K562 (cell line): ENCODE measurements around the gene CD82. TPM values are rescaled to one million over a fixed set of nuclear protein-coding genes. Genes with fewer than 3 reads are reported as not detected.

Experiments
- ATAC-seq: fragments of 200-7000 bp; cut with Tn5 transposase; 3 replicates; pipeline ENCODE4 v1.9.1; 2020; ENCODE audit warnings: moderate library complexity
- BruUV-seq: library from RNA; stranded (reverse); fragments of 400-500 nt; replicated peaks from 2 replicates; lab custom pipeline; 2021; lab: Mats Ljungman, UMichigan
- CTCF ChIA-PET: fragments of 300-600 bp; formaldehyde crosslinking; extraction: SDS; loops from one replicate; lab custom pipeline; 2021; ENCODE audit warnings: low intra/inter-chr PET ratio; lab: Yijun Ruan, JAX
- POLR2A ChIA-PET: fragments of 300-600, 350-650 bp; sonication (Branson Sonifier 250); formaldehyde crosslinking; extraction: SDS; loops from one replicate; lab custom pipeline; 2021; ENCODE audit warnings: antibody characterized with exemption, inconsistent platforms; lab: Yijun Ruan, JAX
- DNase-seq, 4 experiments: peaks; one replicate each; pipeline versions ENCODE4 v3.0.0 to v3.0.0-alpha.2; 2011 to 2018; ENCODE audit warnings: low spot score in 3 of 4, mixed read lengths in 3 of 4; ENCODE audit errors: extremely low read depth in 1 of 4
- FAIRE-seq: peaks from 2 replicates; lab custom pipeline; 2011; peaks lifted over from hg19 to GRCh38; lab: Jason Lieb, UNC
- H2AFZ ChIP-seq: 2 replicates; pipeline ENCODE4 v1.6.0; 2011; ENCODE audit warnings: low read depth, low read length, control low read depth, inconsistent platforms
- H3K27ac ChIP-seq: fragments of 200-600 bp; 3 replicates; pipeline ENCODE4 v1.8.0; 2011; ENCODE audit warnings: low read depth, mild to moderate bottlenecking, control low read depth, inconsistent platforms, low read length, moderate library complexity, mixed read lengths; ENCODE audit errors: extremely low read depth
- H3K27me3 ChIP-seq, 2 experiments: fragments of 300-600 bp in 1 of 2; 2 replicates in 1 of 2; 3 replicates in 1 of 2; pipeline versions ENCODE4 v1.6.0 to v1.8.0; 2011; ENCODE audit warnings: inconsistent platforms in 2 of 2, low read length in 2 of 2, mild to moderate bottlenecking in 1 of 2, mixed read lengths in 1 of 2, moderate library complexity in 1 of 2; ENCODE audit not compliant: control insufficient read depth in 2 of 2, insufficient read depth in 2 of 2
- H3K36me3 ChIP-seq: fragments of 300-600 bp; 3 replicates; pipeline ENCODE4 v1.8.0; 2011; ENCODE audit warnings: mild to moderate bottlenecking, low read length, inconsistent platforms; ENCODE audit not compliant: control insufficient read depth, insufficient read depth
- H3K4me1 ChIP-seq, 2 experiments: fragments of 200-600 bp in 1 of 2; replicated peaks in 1 of 2; 2 replicates in 1 of 2; 3 replicates in 1 of 2; pipeline versions ENCODE4 v1.5.1 to v1.8.0; 2011; ENCODE audit warnings: inconsistent platforms in 2 of 2, low read length in 2 of 2, mild to moderate bottlenecking in 1 of 2, mixed read lengths in 1 of 2, moderate library complexity in 1 of 2; ENCODE audit not compliant: control insufficient read depth in 2 of 2, insufficient read depth in 2 of 2
- H3K4me2 ChIP-seq: 2 replicates; pipeline ENCODE4 v1.6.1; 2011; ENCODE audit warnings: low read length, control low read depth, inconsistent platforms, mixed read lengths; ENCODE audit not compliant: insufficient read depth
- H3K4me3 ChIP-seq: fragments of 200-600 bp; sonication (generic), shearing (Covaris generic); 2 replicates; pipeline ENCODE4 v1.5.1; 2016; ENCODE audit warnings: control low read depth, inconsistent platforms
- H3K79me2 ChIP-seq: fragments of 200-600 bp; 3 replicates; pipeline ENCODE4 v1.8.0; 2011; ENCODE audit warnings: low read length, inconsistent platforms; ENCODE audit not compliant: control insufficient read depth, insufficient read depth
- H3K9ac ChIP-seq, 2 experiments: 2 replicates each; pipeline versions ENCODE4 v1.6.0 to v1.6.1; 2011; ENCODE audit warnings: low read depth in 2 of 2, low read length in 2 of 2, control low read depth in 1 of 2, inconsistent platforms in 1 of 2, mild to moderate bottlenecking in 1 of 2, mixed read lengths in 1 of 2; ENCODE audit not compliant: insufficient read depth in 1 of 2
- H3K9me1 ChIP-seq: one replicate; pipeline ENCODE4 v1.6.0; 2011; ENCODE audit warnings: inconsistent platforms, mild to moderate bottlenecking, low read length, moderate library complexity; ENCODE audit not compliant: control insufficient read depth, insufficient read depth
- H3K9me3 ChIP-seq: replicated peaks from 2 replicates; pipeline ENCODE4 v1.5.1; 2011; ENCODE audit warnings: low read depth, low read length, inconsistent platforms; ENCODE audit not compliant: control insufficient read depth, insufficient read depth
- H4K20me1 ChIP-seq: replicated peaks from 2 replicates; pipeline ENCODE4 v1.6.1; 2011; ENCODE audit warnings: low read length, inconsistent platforms, mixed read lengths; ENCODE audit not compliant: control insufficient read depth, insufficient read depth
- DPF2 ChIP-seq: fragments of 450-650 bp; IDR thresholded peaks from 2 replicates; pipeline ENCODE4 v1.6.1; 2016
- E2F8 ChIP-seq: fragments of 450-650 bp; IDR thresholded peaks from 2 replicates; pipeline ENCODE4 v1.7.1; 2018; ENCODE audit warnings: mild to moderate bottlenecking, low read depth; ENCODE audit not compliant: partially characterized antibody
- GABPB2 ChIP-seq: fragments of 250-450 bp; sonication (Bioruptor Pico); conservative IDR thresholded peaks from 2 replicates; pipeline ENCODE4 v1.5.1; 2021; ENCODE audit warnings: mild to moderate bottlenecking
- GMEB1 ChIP-seq: fragments of 250-450 bp; sonication (Bioruptor Pico); IDR thresholded peaks from 2 replicates; pipeline ENCODE4 v1.4.0; 2020; ENCODE audit warnings: mild to moderate bottlenecking
- KDM5B ChIP-seq: fragments of 200-600 bp; sonication (generic); IDR thresholded peaks from 2 replicates; pipeline ENCODE4 v1.6.1; 2012; ENCODE audit warnings: low read depth, mild to moderate bottlenecking, moderate library complexity, low read length, control low read depth, inconsistent platforms; ENCODE audit not compliant: insufficient replicate concordance
- NR4A1 ChIP-seq, 2 experiments: fragments of 250-450 bp in 1 of 2; fragments of 450-650 bp in 1 of 2; sonication (Bioruptor Pico) in 1 of 2; IDR thresholded peaks; 2 replicates each; pipeline versions ENCODE4 v1.4.0 to v1.6.1; 2016 to 2020; ENCODE audit warnings: mild to moderate bottlenecking in 2 of 2, missing compliant biosample characterization in 1 of 2, missing genetic modification characterization in 1 of 2, moderate library complexity in 1 of 2
- PHF21A ChIP-seq: fragments of 450-650 bp; IDR thresholded peaks from 2 replicates; pipeline ENCODE4 v1.6.1; 2017; ENCODE audit warnings: low read depth, borderline replicate concordance
- TAF9B ChIP-seq: fragments of 450-650 bp; IDR thresholded peaks from 2 replicates; pipeline ENCODE4 v1.6.1; 2018; ENCODE audit warnings: mild to moderate bottlenecking; ENCODE audit not compliant: partially characterized antibody
- WHSC1 ChIP-seq: IDR thresholded peaks from one replicate; pipeline ENCODE4 v1.6.1; 2012; ENCODE audit warnings: low read length, control low read depth, inconsistent platforms
- ZFP36 ChIP-seq: fragments of 150-350 bp; IDR thresholded peaks from 2 replicates; pipeline ENCODE4 v1.6.1; 2018; ENCODE audit warnings: low read length, low read depth; ENCODE audit not compliant: partially characterized antibody
- ZNF263 ChIP-seq: sonication (generic); formaldehyde crosslinking; IDR thresholded peaks from 2 replicates; pipeline ENCODE4 v1.8.0; 2022; ENCODE audit warnings: mild to moderate bottlenecking, missing genetic modification reagents, borderline replicate concordance
- ZNF57 ChIP-seq: fragments of 450-650 bp; formaldehyde crosslinking; IDR thresholded peaks from 2 replicates; pipeline ENCODE4 v1.4.0; 2020; ENCODE audit warnings: mild to moderate bottlenecking, moderate library complexity
- WGBS: fragments of 100-300 bp; shearing (Covaris generic); methylation state at CpG from one replicate; pipeline ENCODE4 v1.1.6; 2016; ENCODE audit warnings: low coverage, mixed read lengths; ENCODE audit not compliant: insufficient coverage; ENCODE audit errors: missing lambda C conversion rate; 5-methylcytosine and 5-hydroxymethylcytosine counted together
- in situ Hi-C: fragments of 300-500 bp; cut with MboI; formaldehyde crosslinking; loops from 4 replicates; pipeline ENCODE4 v1.15.0; 2018; ENCODE audit warnings: inconsistent platforms, mixed read lengths
- intact Hi-C: fragments of 100-400 bp; cut with micrococcal nuclease; formaldehyde crosslinking; loops from 2 replicates; pipeline ENCODE4 v1.14.2; 2022
- polyA plus RNA-seq, 8 experiments: library from polyadenylated mRNA; depleted of rRNA in 4 of 8; stranded (reverse) in 5 of 8; unstranded in 3 of 8; fragments of >200 nt; fragmentation: Nextera tagmentation in 2 of 8; fragmentation: Illumina TruSeq in 1 of 8; extraction: Ambion mirVana in 2 of 8; extraction: Trizol in 1 of 8; gene quantifications; 2 replicates each; pipeline versions ENCODE4 v1.2.1 to v1.2.3, GENCODE V29; 2011 to 2014; ENCODE audit warnings: inconsistent platforms in 1 of 8, missing spikeins in 1 of 8
- total RNA-seq, 7 experiments: library from RNA; depleted of rRNA in 6 of 7; stranded (reverse); fragments of >200 nt in 6 of 7; fragmentation: Illumina TruSeq in 2 of 7; extraction: Trizol in 2 of 7; gene quantifications; 2 replicates each; pipeline versions ENCODE4 v1.2.1 to v1.2.3, GENCODE V29; 2011 to 2021; ENCODE audit warnings: low replicate concordance in 1 of 7

The CD82 gene
- total and polyA plus RNA-seq, 9 of the 15 experiments (the other 6 are each of a cell fraction or from before 2014, with no cell fraction given): 0.27 to 9.4 (median 3.0) TPM

- H3K9me1 ChIP-seq: no peaks in the 10 kb centered on the region
- no peak overlapping the region for H3K4me3 ChIP-seq
- 3% methylated on average over 9 of the region's 9 CpGs for WGBS
- no peaks in the 10 kb centered on the region for H4K20me1 ChIP-seq
- peaks cover 13 to 50% of the 10 kb centered on the region in 2 experiments; a peak in 4 of 5 replicates for H3K27me3 ChIP-seq
- no peak overlapping the region for H3K4me2 ChIP-seq
- H2AFZ ChIP-seq: no peak overlapping the region
- intact Hi-C loops: no loop called here
- ChIA-PET CTCF (no interaction called here), POLR2A (no interaction called here)
- H3K36me3 ChIP-seq: no peaks in the 10 kb centered on the region
- no peak for DNase-seq
- TF ChIP-seq ZNF57 (CRISPR knock-in tag): no peak
- no peak for TF ChIP-seq GABPB2 (CRISPR knock-in tag)
- no peak for TF ChIP-seq ZNF263 (CRISPR knock-in tag)
- TF ChIP-seq TAF9B: no peak
- TF ChIP-seq KDM5B: no peak
- no peak for TF ChIP-seq PHF21A
- TF ChIP-seq DPF2: no peak
- no peak for TF ChIP-seq NR4A1 (CRISPR knock-in tag; IDR thresholded peaks at IDR 0.05)
- no peak for TF ChIP-seq NR4A1 (tag; IDR thresholded peaks at IDR 0.05)
- no peak for TF ChIP-seq E2F8
- TF ChIP-seq GMEB1 (CRISPR knock-in tag): no peak
- no peak for TF ChIP-seq WHSC1
- TF ChIP-seq ZFP36: no peak
- H3K79me2 ChIP-seq: no peaks in the 10 kb centered on the region
- no peak overlapping the region for H3K27ac ChIP-seq
- peaks cover 0 to 3% of the 10 kb centered on the region in 2 experiments; a peak in 1 of 5 replicates for H3K4me1 ChIP-seq
- H3K9me3 ChIP-seq: no peaks in the 10 kb centered on the region
- BruUV-seq: no TSS peak
- no peak overlapping the region for H3K9ac ChIP-seq
- in situ Hi-C loops: no loop called here
- ATAC-seq: no peak
- FAIRE-seq: no peak
Observed at GRCh38 chr11:44654057-44654456, 88.6 kb downstream of the CD82 start.
